SK-N-SH (cell line): ENCODE measurements around the gene CALCR. TPM values are rescaled to one million over a fixed set of nuclear protein-coding genes. Genes with fewer than 3 reads are reported as not detected.

Source experiments
- polyA plus RNA-seq, 3 experiments: library from polyadenylated mRNA; depleted of rRNA; stranded (reverse); fragments of >200 nt; gene quantifications; 2 replicates each; pipeline ENCODE4 v1.2.3, GENCODE V29; 2012
- small RNA-seq, 7 experiments: library from RNA; depleted of rRNA; stranded (forward); fragments of <200 nt; gene quantifications; one replicate each; pipeline ENCODE3, GENCODE V24; 2012

The CALCR gene
- polyA plus RNA-seq, 1 of the 3 experiments (the other 2 are of a cell fraction), result 0.12 TPM

Small RNA genes within 50 kb of the gene (small RNA-seq; reads per million reads assigned to genes)
- 0 to 6.2 (median 0.93) reads per million in 7 experiments for gene MIR489
- gene MIR653, result 0 to 16.3 (median 5.2) reads per million in 7 experiments
